KOPT-K1 (cell line): ENCODE measurements around the gene GNG14.
"Not testable (repeated sequence)": the region's sequence is repeated elsewhere in the genome, so short reads cannot be mapped to it uniquely, and the experiment has no call there.

Source experiments
- H3K27ac ChIP-seq: fragments of 200-600 bp; sonication (generic); 2 replicates; pipeline ENCODE4 v1.5.1; 2016; ENCODE audit warnings: antibody characterized with exemption, mild to moderate bottlenecking, low read depth, low read length; ENCODE audit not compliant: poor library complexity, severe bottlenecking
- H3K36me3 ChIP-seq: fragments of 200-600 bp; sonication (generic); 2 replicates; pipeline ENCODE4 v1.5.1; 2017; ENCODE audit warnings: antibody characterized with exemption, mild to moderate bottlenecking, low read length, moderate library complexity; ENCODE audit not compliant: insufficient read depth
- H3K9me3 ChIP-seq: fragments of 200-600 bp; sonication (generic); 2 replicates; pipeline ENCODE4 v1.5.1; 2017; ENCODE audit warnings: antibody characterized with exemption, low read length, mild to moderate bottlenecking; ENCODE audit not compliant: insufficient read depth, poor library complexity, severe bottlenecking

Gene GNG14

GRCh38 chr19:12697425-12697824 lies 9.6 kb downstream of the GNG14 start:
- H3K36me3 ChIP-seq: peaks cover 46% of the 10 kb centered on the region
- H3K27ac ChIP-seq: peak overlapping the region; percentile 68
- H3K9me3 ChIP-seq: not testable (repeated sequence)

DNA sequence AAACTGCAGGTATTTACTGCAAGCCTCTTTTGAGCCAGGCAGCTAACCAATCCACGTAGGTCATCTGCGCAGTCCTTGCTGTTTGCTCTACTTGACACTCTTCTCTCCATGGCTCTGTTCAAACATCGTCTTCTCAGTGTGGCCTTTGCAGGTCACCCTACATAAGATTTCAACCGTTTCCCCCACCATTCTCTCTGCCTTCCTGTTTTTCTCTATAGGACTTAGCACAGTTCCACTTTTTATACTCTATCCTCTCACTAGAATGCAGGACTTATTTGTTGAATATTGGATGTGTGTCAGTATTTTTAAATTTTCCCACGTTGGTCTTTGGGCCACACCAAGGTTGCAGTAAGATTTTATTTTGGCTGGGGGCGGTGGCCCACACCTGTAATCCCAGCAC lies 10.3 kb downstream of the GNG14 start:
- H3K9me3 ChIP-seq: no peaks in the 10 kb centered on the region
- H3K27ac ChIP-seq: no peak overlapping the region
- H3K36me3 ChIP-seq: peaks cover 53% of the 10 kb centered on the region

DNA sequence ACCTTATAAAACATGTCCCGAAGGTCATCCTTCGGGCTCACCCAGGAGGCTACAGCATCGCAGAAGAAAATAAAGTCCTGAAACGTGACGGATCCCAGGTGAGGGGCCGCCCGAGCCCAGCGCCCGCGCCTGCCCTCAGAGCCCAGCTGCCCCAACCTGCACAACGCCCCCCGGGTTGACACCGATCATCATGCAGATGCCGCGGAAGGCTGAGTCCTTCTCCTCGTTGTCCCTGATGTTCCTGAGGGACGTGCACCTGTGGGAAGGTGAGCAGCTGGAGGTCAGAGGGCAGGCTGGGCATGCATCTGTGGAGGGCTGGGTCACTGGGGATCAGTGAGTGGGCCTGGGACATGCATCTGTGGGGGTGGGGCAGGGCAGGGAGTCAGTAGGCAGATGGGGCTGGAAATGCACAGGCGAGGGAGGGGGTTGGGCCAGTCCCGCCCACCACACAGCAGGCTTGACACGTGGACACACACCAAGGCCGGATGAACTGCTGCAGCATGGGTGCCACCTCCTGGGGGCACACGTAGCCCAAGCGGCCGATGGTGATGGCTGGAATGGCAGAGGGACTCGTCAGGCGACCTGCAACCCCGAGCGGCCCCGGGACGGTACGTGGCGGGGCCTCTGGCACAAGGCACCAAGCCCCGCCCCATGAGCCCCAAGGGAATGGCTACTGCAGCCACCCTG lies 13.9 kb downstream of the GNG14 start:
- no peaks in the 10 kb centered on the region for H3K9me3 ChIP-seq
- H3K27ac ChIP-seq: no peak overlapping the region
- H3K36me3 ChIP-seq: peaks cover 89% of the 10 kb centered on the region

DNA sequence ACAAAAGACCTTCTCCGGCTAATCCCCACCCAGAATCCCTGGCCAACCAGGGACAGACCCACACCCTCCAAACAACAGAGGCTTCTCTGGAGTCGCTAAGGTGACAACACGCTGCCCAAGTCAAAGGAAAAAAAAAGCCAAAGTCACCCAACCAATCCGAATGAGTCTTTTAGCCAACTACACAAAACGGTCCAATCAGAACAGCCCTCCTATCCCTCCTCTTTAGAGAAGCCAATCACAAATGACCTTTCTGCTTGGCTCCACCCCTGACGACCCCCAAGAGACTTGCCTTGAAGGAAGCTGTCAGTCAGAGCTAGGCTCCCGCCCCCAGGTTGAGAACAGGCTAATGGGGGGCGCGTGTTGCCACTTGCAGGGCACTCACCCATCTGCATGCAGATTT lies 15.2 kb downstream of the GNG14 start:
- no peaks in the 10 kb centered on the region for H3K9me3 ChIP-seq
- no peak overlapping the region for H3K27ac ChIP-seq
- H3K36me3 ChIP-seq: peaks cover 99% of the 10 kb centered on the region

GRCh38 chr19:12705169-12705568 lies 17.4 kb downstream of the GNG14 start:
- no peaks in the 10 kb centered on the region for H3K9me3 ChIP-seq
- H3K36me3 ChIP-seq: peaks cover 99% of the 10 kb centered on the region
- H3K27ac ChIP-seq: no peak overlapping the region

DNA sequence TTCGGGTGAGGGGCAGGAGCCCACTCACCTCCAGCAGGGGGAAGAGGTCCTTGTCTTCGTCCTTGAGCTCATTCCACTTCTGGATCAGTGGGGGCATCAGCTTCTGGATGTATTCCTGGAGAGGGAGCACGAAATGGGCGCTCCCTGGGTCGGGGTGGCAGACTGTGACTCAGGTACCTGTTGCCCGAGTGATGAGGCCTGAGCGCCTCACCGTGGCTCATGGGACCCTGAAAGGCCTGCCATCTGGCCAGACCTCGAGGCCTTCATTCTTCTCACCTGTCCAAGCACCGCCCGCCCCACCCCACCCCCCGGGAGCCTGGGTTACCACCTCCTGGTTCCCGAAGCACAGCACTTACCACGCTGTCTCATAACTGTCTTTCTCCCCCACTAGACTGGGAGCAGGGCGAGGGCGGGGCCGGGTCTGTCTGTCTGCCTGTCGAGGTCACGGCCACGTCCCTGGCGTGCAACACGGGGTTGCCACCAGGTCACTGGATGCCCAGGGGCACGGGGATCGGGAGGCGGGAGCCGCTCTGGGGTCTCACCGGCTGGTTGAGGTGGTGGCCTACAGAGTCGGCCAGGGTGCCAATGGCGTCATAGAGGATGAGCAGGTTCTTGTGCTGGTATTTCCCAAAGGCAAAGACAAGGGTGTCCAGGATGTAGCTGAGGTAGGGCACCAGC lies 18.0 kb downstream of the GNG14 start:
- H3K27ac ChIP-seq: no peak overlapping the region
- H3K9me3 ChIP-seq: no peaks in the 10 kb centered on the region
- peaks cover 100% of the 10 kb centered on the region for H3K36me3 ChIP-seq

GRCh38 chr19:12706332-12706718 lies 18.5 kb downstream of the GNG14 start:
- H3K9me3 ChIP-seq: no peaks in the 10 kb centered on the region
- H3K36me3 ChIP-seq: peaks cover 100% of the 10 kb centered on the region
- no peak overlapping the region for H3K27ac ChIP-seq

DNA sequence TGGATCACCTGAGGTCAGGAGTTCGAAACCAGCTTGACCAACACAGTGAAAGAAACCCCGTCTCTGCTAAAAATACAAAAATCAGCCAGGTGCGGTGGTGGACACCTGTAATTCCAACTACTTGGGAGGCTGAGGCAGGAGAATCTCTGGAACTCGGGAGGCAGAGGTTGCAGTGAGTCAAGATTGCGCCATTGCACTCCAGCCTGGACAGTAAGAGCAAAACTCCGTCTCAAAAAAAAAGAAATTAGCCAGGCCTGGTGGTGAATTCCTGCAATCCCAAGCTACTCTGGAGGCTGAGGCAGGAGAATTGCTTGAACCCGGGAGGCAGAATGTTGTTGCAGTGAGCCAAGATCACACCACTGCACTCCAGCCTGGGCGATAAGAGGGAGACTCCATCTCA lies 20.8 kb downstream of the GNG14 start:
- Histone ChIP-seq H3K9me3 (no peaks in the 10 kb centered on the region), H3K27ac (no peak overlapping the region), H3K36me3 (peaks cover 97% of the 10 kb centered on the region)

DNA sequence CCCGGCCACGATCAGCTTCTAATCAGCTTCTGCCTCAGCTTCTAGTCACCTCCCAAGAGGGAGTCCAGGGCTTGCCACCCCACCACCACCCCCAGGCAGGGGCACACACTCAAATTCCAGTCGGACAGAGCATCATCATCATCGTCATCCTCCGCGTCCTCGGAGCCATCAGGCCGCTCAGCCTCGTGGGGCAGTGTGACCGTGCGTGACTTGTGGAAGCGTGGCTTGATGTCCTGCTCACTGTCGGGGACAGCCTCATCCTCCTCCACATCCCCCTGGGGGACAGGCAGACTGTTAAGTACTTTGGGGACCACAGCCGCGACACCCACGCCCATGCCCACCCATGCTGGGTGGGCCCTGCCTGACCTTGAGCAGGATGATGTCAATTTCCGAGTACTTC lies 23.4 kb downstream of the GNG14 start:
- Histone ChIP-seq H3K36me3 (peaks cover 97% of the 10 kb centered on the region), H3K9me3 (no peaks in the 10 kb centered on the region), H3K27ac (no peak overlapping the region)

GRCh38 chr19:12712077-12712476 lies 24.3 kb downstream of the GNG14 start:
- not testable (repeated sequence) for H3K27ac ChIP-seq, H3K9me3 ChIP-seq
- H3K36me3 ChIP-seq: peaks cover 97% of the 10 kb centered on the region

DNA sequence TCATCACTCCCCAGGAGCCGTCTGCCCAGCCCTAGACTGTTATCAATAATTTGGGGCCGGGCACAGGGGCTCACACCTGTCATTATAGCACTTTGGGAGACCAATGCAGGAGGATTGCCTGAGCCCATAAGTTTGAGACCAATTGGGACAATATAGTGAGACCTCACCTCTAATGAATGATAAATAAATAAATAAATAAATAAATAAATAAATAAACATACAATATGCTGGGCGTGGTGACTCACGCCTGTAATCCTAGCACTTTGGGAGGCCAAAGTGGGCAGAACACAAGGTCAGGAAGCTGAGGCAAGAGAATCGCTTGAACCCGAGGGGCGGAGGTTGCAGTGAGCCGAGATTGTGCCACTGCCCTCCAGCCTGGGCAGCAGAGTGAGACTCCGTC lies 25.5 kb downstream of the GNG14 start:
- H3K27ac ChIP-seq, H3K9me3 ChIP-seq: not testable (repeated sequence)
- H3K36me3 ChIP-seq: peaks cover 97% of the 10 kb centered on the region

GRCh38 chr19:12715102-12715501 lies 27.3 kb downstream of the GNG14 start:
- H3K27ac ChIP-seq: no peak overlapping the region

GRCh38 chr19:12715929-12716328 lies 28.1 kb downstream of the GNG14 start:
- Histone ChIP-seq H3K27ac (no peak overlapping the region), H3K36me3 (peaks cover 93% of the 10 kb centered on the region), H3K9me3 (no peaks in the 10 kb centered on the region)

More at GRCh38 chr19:12715102-12715501, 27.3 kb downstream of the GNG14 start:
- Histone ChIP-seq H3K9me3 (no peaks in the 10 kb centered on the region), H3K36me3 (peaks cover 95% of the 10 kb centered on the region)

DNA sequence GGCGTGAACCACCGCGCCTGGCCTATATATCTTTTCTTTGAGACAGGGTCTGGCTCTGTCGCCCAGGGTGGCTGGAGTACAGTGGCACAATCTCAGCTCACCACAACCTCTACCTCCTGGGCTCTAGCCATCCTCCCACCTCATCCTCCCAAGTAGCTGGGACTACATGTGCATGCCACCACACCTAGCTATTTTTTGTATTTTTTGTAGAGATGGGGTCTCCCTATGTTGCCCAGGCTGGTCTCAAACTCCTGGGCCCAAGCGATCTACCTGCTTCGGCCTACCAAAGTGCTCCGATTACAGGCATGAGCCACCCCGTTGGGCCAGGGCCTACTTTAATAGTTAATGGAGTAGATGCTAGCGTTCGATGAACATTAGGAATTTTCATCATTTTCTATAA lies 32.5 kb downstream of the GNG14 start:
- Histone ChIP-seq H3K27ac (peak overlapping the region; percentile 83), H3K36me3 (peaks cover 52% of the 10 kb centered on the region), H3K9me3 (no peaks in the 10 kb centered on the region)

DNA sequence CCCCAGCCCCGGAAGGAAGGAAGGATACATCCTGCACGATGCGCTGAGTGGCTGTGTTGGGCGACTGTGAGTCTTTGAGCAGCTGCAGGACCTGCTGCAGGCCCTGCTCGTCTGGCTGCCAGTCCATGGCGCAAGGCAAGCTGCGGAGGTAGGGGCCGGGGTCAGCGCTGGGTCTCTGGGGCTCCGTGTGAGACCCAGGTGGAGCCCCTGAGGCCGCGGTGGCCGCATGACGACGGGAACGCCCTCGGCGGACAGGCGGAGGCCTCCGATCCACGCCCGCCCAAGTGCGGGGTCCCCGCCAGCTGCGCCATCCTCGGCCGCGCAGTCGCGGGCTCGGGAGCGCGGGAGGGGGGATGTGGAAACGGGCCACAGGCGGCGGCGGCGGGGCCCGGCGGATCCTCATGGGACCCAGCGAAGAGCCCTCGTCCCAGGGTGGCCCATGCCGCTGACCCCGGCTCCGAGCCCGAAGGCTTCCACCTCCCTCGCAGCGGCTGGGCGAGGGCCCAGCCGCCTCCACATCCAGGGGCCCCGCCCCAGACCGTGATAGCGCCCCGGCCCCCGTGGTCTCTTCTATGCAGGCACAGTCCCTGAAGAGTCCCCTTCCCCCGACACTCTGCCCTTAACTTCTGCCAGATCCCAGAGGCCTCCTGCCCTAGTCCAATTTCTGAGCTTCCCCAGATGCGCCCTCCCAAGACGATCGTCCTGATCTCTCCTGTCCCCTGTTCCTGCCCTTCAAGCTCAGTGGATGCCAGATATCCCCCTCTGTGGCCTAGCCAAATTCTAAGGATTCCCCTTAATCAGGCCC lies 33.3 kb downstream of the GNG14 start:
- peak overlapping the region; percentile 83 for H3K27ac ChIP-seq
- H3K36me3 ChIP-seq: peaks cover 45% of the 10 kb centered on the region
- H3K9me3 ChIP-seq: no peaks in the 10 kb centered on the region
